Measurements from ENCODE around the gene MRPL44.

Gene MRPL44

GRCh38 chr2:223959688-223960087 is 2.4 kb downstream of the MRPL44 start:
- Histone ChIP-seq H3K4me1 (ENCODE audit: insufficient read depth, insufficient read length) (no peaks in the 10 kb centered on the region), H3K36me3 (ENCODE audit: insufficient read depth, insufficient read length, low read length) (peaks cover 58% of the 10 kb centered on the region), H3K9me3 (ENCODE audit: insufficient read depth, low read length) (no peaks in the 10 kb centered on the region), H3K27me3 (ENCODE audit: insufficient read depth, insufficient read length) (peaks cover 13% of the 10 kb centered on the region), H3K9ac (ENCODE audit: insufficient read length, low read depth) (no peak overlapping the region), H3K4me3 (ENCODE audit: insufficient read length, low read depth) (no peak overlapping the region)
- TF ChIP-seq ZNF274 (IDR thresholded peaks at IDR 0.05; ENCODE audit: low read depth, low read length) (no peak), SUZ12 (IDR thresholded peaks at IDR 0.05; ENCODE audit: extremely low read depth, insufficient read depth, insufficient read length) (no peak), YY1 (IDR thresholded peaks at IDR 0.05; ENCODE audit: insufficient read depth, insufficient read length) (no peak)
- no peak for DNase-seq (ENCODE audit: low read depth, low spot score)

GRCh38 chr2:223967981-223968380 is 10.7 kb downstream of the MRPL44 start:
- Histone ChIP-seq H3K4me1 (ENCODE audit: insufficient read depth, insufficient read length) (no peaks in the 10 kb centered on the region), H3K27me3 (ENCODE audit: insufficient read depth, insufficient read length) (no peaks in the 10 kb centered on the region), H3K9me3 (ENCODE audit: insufficient read depth, low read length) (no peaks in the 10 kb centered on the region), H3K9ac (ENCODE audit: insufficient read length, low read depth) (no peak overlapping the region), H3K36me3 (ENCODE audit: insufficient read depth, insufficient read length, low read length) (peaks cover 46% of the 10 kb centered on the region), H3K4me3 (ENCODE audit: insufficient read length, low read depth) (no peak overlapping the region)
- no peak for TF ChIP-seq SUZ12 (IDR thresholded peaks at IDR 0.05; ENCODE audit: extremely low read depth, insufficient read depth, insufficient read length)
- TF ChIP-seq YY1 (IDR thresholded peaks at IDR 0.05; ENCODE audit: insufficient read depth, insufficient read length): no peak
- TF ChIP-seq ZNF274 (IDR thresholded peaks at IDR 0.05; ENCODE audit: low read depth, low read length): no peak
- no peak for DNase-seq (ENCODE audit: low read depth, low spot score)

GRCh38 chr2:223969315-223969714 is 12.1 kb downstream of the MRPL44 start:
- no peak for DNase-seq (ENCODE audit: low read depth, low spot score)
- H3K36me3 ChIP-seq (ENCODE audit: insufficient read depth, insufficient read length, low read length): peaks cover 33% of the 10 kb centered on the region
- TF ChIP-seq SUZ12 (IDR thresholded peaks at IDR 0.05; ENCODE audit: extremely low read depth, insufficient read depth, insufficient read length): no peak
- no peak for TF ChIP-seq YY1 (IDR thresholded peaks at IDR 0.05; ENCODE audit: insufficient read depth, insufficient read length)
- TF ChIP-seq ZNF274 (IDR thresholded peaks at IDR 0.05; ENCODE audit: low read depth, low read length): no peak

DNA sequence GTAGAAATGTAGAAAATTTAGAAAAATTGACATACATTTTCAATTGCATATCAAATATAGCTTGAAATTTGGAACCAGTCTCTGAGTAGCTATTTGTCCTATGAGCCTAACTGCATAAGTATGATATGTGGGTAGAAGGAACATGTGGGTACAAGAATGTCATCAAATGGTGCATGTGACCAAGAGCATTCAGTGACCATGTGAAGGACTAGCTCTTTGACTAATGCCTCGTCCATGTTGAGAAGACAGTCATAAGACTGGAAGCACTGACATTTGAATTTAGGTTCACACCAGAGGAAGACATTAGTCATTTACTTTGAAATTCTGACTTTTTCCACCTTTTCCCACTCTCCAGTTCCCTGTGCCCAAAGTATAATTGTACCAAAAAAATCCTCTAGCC is 12.6 kb downstream of the MRPL44 start:
- peaks cover 30% of the 10 kb centered on the region for H3K36me3 ChIP-seq (ENCODE audit: insufficient read depth, insufficient read length, low read length)
- H3K4me3 ChIP-seq (ENCODE audit: insufficient read length, low read depth): no peak overlapping the region
- no peaks in the 10 kb centered on the region for H3K27me3 ChIP-seq (ENCODE audit: insufficient read depth, insufficient read length)
- H3K9ac ChIP-seq (ENCODE audit: insufficient read length, low read depth): no peak overlapping the region
- no peak for TF ChIP-seq YY1 (IDR thresholded peaks at IDR 0.05; ENCODE audit: insufficient read depth, insufficient read length)
- TF ChIP-seq SUZ12 (IDR thresholded peaks at IDR 0.05; ENCODE audit: extremely low read depth, insufficient read depth, insufficient read length): no peak
- no peak for TF ChIP-seq ZNF274 (IDR thresholded peaks at IDR 0.05; ENCODE audit: low read depth, low read length)
- H3K4me1 ChIP-seq (ENCODE audit: insufficient read depth, insufficient read length): no peaks in the 10 kb centered on the region
- DNase-seq (ENCODE audit: low read depth, low spot score): no peak
- H3K9me3 ChIP-seq (ENCODE audit: insufficient read depth, low read length): no peaks in the 10 kb centered on the region

More at GRCh38 chr2:223969315-223969714, 12.1 kb downstream of the MRPL44 start:
- Histone ChIP-seq H3K4me3 (ENCODE audit: insufficient read length, low read depth) (no peak overlapping the region), H3K27me3 (ENCODE audit: insufficient read depth, insufficient read length) (no peaks in the 10 kb centered on the region), H3K9ac (ENCODE audit: insufficient read length, low read depth) (no peak overlapping the region), H3K4me1 (ENCODE audit: insufficient read depth, insufficient read length) (no peaks in the 10 kb centered on the region), H3K9me3 (ENCODE audit: insufficient read depth, low read length) (no peaks in the 10 kb centered on the region)

GRCh38 chr2:223970343-223971128 is 13.3 kb downstream of the MRPL44 start:
- H3K4me3 ChIP-seq (ENCODE audit: insufficient read length, low read depth): no peak overlapping the region
- H3K27me3 ChIP-seq (ENCODE audit: insufficient read depth, insufficient read length): no peaks in the 10 kb centered on the region
- H3K36me3 ChIP-seq (ENCODE audit: insufficient read depth, insufficient read length, low read length): peaks cover 27% of the 10 kb centered on the region
- no peaks in the 10 kb centered on the region for H3K9me3 ChIP-seq (ENCODE audit: insufficient read depth, low read length)
- no peak for TF ChIP-seq ZNF274 (IDR thresholded peaks at IDR 0.05; ENCODE audit: low read depth, low read length)
- no peak for TF ChIP-seq SUZ12 (IDR thresholded peaks at IDR 0.05; ENCODE audit: extremely low read depth, insufficient read depth, insufficient read length)
- TF ChIP-seq YY1 (IDR thresholded peaks at IDR 0.05; ENCODE audit: insufficient read depth, insufficient read length): no peak
- no peaks in the 10 kb centered on the region for H3K4me1 ChIP-seq (ENCODE audit: insufficient read depth, insufficient read length)
- peak; percentile 46 for DNase-seq (ENCODE audit: low read depth, low spot score)
- no peak overlapping the region for H3K9ac ChIP-seq (ENCODE audit: insufficient read length, low read depth)

GRCh38 chr2:223971731-223972130 is 14.5 kb downstream of the MRPL44 start:
- H3K27me3 ChIP-seq (ENCODE audit: insufficient read depth, insufficient read length): no peaks in the 10 kb centered on the region
- peaks cover 17% of the 10 kb centered on the region for H3K36me3 ChIP-seq (ENCODE audit: insufficient read depth, insufficient read length, low read length)
- TF ChIP-seq SUZ12 (IDR thresholded peaks at IDR 0.05; ENCODE audit: extremely low read depth, insufficient read depth, insufficient read length) (no peak), YY1 (IDR thresholded peaks at IDR 0.05; ENCODE audit: insufficient read depth, insufficient read length) (no peak), ZNF274 (IDR thresholded peaks at IDR 0.05; ENCODE audit: low read depth, low read length) (no peak)
- no peak overlapping the region for H3K9ac ChIP-seq (ENCODE audit: insufficient read length, low read depth)
- no peak for DNase-seq (ENCODE audit: low read depth, low spot score)
- no peak overlapping the region for H3K4me3 ChIP-seq (ENCODE audit: insufficient read length, low read depth)
- H3K9me3 ChIP-seq (ENCODE audit: insufficient read depth, low read length): no peaks in the 10 kb centered on the region
- H3K4me1 ChIP-seq (ENCODE audit: insufficient read depth, insufficient read length): no peaks in the 10 kb centered on the region

GRCh38 chr2:223972656-223973102 is 15.4 kb downstream of the MRPL44 start:
- TF ChIP-seq YY1 (IDR thresholded peaks at IDR 0.05; ENCODE audit: insufficient read depth, insufficient read length): no peak
- TF ChIP-seq ZNF274 (IDR thresholded peaks at IDR 0.05; ENCODE audit: low read depth, low read length): no peak
- no peak for TF ChIP-seq SUZ12 (IDR thresholded peaks at IDR 0.05; ENCODE audit: extremely low read depth, insufficient read depth, insufficient read length)

More at GRCh38 chr2:223972656-223973102, 15.4 kb downstream of the MRPL44 start:
- Histone ChIP-seq H3K4me1 (ENCODE audit: insufficient read depth, insufficient read length) (no peaks in the 10 kb centered on the region), H3K27me3 (ENCODE audit: insufficient read depth, insufficient read length) (no peaks in the 10 kb centered on the region), H3K36me3 (ENCODE audit: insufficient read depth, insufficient read length, low read length) (peaks cover 16% of the 10 kb centered on the region), H3K9ac (ENCODE audit: insufficient read length, low read depth) (no peak overlapping the region), H3K4me3 (ENCODE audit: insufficient read length, low read depth) (no peak overlapping the region), H3K9me3 (ENCODE audit: insufficient read depth, low read length) (no peaks in the 10 kb centered on the region)
- no peak for DNase-seq (ENCODE audit: low read depth, low spot score)
